GM19025 (cell line): ENCODE measurements around the gene NPTX1.

ENCODE experiments used
- ATAC-seq: cut with Tn5 transposase; IDR thresholded peaks from one replicate; pipeline ENCODE4 v1.9.1; 2021; ENCODE audit warnings: mild to moderate bottlenecking, low read depth, moderate library complexity; ENCODE audit not compliant: unreplicated experiment

NPTX1 gene

DNA sequence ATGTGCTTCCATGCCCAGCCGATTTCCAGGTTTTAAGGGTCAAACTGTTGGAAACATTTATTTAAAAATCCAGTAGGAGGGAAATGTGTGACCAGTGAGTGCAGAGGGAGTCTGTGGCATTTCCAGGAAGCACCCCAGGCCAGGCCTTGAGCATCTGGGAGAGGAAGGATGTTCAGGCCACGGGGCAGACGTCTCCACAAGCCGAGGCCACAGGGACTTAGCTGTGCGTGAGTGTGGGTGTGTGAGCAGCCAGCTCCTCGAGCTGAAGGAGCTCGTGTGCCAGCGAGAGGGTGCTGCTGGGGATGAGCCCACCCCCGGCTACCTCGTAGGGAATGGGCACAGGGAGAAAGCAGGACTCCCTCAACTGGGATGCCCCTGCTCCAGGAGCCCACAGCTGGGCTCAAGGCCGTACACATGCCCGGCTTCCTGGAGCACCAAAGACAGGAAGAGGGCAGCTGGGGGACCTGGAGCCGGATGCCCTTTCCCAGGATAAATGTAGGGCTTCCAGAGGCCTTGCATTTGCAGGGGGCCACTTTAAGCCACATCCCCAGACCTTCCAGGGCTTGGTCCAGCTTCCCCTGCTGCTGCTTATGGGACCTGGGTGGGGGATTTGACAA lies 12.5 kb downstream of the NPTX1 start:
- no peak for ATAC-seq

DNA sequence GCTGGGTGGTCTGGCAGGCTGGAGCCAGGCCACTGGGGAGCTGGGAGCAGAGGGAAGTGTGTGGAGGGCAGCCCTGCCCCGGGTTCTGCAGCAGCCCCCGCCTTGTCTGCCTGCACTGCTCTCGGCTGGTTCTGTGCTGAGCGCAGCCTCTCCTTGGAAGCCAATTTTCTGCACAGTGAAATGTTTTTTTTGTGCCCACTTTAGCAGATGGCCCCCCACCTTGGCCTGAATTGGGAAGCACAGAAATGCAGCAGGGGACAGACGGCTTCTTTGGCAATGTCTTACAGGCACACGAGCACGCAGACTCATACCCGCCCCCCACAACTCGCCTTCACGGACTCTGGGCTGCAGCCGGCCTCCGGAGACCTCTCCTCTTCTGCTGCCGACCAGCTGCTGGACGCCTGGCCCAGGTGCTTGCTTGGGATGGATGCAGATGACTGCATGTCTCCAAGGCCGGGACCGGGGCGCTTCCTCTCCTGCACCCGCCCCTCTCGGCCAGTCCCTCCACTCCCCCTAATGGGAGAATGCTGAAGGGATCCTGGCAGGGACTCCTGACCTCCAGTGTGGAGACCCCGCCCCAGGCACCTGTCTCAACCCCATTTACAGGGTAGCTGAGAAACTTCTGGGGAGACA lies 14.8 kb downstream of the NPTX1 start:
- no peak for ATAC-seq

DNA sequence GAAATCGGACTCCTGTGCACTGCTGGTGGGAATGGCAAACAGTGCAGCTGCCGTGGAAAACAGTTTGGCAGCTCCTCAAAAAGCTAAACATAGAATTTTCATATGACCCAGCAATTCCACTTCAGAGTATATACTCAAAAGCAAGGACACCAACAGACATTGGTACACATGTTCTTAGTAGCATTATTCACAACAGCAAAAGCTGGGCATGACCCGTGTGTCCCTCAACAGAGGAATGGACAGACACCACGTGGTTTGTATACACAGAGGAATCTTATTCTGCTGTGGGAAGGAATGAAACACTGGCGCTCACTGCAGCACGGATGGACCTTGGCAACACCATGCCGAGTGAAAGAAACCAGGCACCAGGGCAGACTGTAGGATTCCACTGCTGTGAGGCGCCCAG lies 16.0 kb downstream of the NPTX1 start:
- no peak for ATAC-seq

DNA sequence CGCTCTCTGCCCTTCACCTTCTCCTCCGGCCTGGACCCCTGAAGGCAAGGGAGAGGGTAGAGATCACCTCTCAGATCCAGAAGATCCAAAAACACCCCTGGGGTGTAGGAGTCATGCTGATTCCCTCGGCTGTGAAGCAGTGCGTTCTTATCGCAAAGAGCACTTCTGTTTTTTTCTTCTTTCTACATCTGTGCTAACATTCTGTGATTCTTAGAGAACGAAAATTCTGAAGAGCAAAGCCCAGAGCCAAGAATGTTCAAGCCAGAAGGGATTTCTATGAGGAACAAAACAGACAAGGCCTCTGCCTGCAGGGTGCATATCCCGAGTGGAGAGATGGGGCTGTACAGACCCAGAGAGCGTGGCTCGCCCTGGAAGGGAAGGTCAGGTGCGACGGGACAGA lies 17.2 kb downstream of the NPTX1 start:
- ATAC-seq, result no peak

DNA sequence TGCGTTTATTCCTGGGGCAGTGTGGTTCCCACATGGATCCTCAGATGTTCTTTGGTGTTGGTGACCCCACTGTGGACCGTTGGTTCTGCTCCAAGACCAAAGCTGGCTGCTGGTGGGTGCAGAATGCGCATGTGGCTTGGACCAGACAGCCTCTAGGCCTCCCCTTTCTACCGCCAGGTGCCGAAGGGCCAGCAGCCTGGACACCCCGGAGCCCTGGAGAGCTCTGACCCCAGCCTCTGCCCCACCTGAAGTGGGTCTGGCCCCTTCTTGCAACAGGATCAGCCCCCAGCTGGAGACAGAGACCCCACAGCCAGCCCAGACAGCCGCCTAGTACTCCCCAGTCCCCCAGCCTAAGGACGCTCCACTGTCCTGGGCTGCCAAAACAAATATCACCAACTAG lies 18.4 kb downstream of the NPTX1 start:
- no peak for ATAC-seq

DNA sequence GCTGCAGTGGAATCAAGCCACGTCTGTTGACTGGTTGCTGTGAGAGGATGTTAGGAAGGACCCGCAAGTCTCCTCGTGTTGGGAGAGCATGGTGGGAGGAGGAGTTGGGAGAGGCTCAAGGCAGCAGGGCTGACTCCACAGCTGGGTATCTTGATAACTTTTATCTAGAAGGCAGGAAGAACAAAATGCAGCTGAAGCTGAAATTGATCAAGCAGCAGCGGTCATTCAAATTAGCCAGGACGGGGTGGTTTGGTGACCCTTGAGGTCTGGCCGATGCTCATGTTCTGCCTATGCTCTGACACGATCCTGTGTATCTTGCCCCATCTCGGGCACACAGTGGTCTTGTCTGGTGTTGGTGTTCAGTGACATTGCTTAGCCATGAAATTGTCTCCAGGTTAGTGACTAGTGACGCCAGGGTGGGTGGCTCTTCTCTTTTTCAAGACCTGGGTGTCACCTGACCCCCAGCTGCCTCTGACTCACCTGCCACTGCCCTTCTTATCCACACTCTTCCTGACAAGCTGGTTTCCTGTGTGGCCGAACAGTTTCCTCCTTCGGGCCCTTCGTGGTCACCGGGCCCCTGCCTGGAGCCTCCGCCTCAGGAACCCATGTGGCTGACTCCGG lies 19.1 kb downstream of the NPTX1 start:
- no peak for ATAC-seq

DNA sequence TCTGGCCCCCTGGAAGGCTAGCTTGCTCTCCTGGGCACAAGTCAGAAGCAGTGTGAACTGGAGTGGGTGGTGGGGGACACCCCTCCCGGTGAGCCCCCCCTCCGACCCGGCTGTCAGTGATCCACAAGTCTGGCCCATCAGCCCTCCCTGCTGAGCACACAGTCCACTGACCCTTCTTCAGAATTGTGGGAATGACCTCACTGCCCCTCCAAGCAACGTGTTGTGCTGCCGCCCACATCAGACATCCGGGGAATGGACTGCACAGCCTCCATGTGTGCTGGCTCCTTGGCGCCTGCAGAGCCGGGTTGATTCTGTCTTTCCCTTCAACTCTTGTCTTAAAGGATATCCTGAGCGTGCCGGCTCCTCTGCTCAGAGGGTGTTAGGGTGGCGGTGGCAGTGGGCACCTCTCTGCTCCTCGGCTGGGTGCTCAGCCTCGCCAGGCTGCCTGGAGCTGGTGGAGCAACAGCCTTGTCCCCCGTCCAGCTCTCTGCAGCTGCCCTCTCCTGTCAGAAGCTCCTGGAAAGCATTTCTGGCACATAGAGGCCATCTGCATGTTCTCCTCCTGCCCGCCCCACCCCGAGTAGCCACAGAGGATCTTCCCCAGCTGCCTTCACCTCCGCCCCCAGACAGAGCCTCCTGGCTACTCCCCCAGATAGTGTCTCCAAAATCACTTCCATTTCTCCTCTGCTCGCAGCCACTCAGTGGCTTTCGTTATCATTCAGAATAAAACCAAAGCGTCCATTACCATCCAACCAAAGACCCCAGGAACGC lies 19.8 kb downstream of the NPTX1 start:
- no peak for ATAC-seq

DNA sequence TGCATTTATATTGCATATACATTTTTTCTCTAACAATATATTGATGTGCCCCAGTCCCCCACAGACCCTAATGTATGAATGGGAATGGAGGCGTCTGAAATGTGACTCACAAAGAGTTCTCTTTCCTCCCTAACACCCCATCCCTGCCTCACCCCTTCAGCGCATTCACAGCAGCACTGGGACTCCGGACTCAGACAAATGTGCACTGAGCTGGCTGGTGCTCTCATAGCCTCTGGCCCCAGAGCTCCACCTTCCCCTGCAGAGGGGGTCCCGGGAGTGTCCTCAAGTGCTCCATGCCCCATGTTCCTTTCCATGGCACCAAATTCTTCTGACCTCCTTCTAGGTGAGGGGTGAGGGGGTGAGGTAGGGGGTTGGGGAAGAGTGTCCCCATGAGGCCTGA lies 20.6 kb downstream of the NPTX1 start:
- ATAC-seq, result no peak

DNA sequence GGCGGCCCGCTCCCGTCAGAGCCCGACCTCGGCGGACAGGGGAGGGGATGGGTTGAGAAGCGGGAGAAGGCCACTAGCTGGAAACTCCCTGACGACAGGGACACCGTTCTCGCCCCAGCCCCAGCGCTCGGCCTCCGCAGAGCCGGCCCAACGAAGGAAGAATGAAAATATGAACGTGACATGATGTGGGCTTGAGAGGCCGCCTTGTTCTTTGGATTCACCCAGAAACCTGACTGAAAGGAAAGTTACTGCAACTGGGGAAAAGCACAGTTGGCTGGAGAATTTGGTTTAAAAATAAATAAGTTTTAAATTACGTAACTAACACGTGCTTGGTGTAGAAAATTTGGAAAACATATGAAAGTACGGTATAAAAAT lies 21.1 kb downstream of the NPTX1 start:
- ATAC-seq, result no peak

DNA sequence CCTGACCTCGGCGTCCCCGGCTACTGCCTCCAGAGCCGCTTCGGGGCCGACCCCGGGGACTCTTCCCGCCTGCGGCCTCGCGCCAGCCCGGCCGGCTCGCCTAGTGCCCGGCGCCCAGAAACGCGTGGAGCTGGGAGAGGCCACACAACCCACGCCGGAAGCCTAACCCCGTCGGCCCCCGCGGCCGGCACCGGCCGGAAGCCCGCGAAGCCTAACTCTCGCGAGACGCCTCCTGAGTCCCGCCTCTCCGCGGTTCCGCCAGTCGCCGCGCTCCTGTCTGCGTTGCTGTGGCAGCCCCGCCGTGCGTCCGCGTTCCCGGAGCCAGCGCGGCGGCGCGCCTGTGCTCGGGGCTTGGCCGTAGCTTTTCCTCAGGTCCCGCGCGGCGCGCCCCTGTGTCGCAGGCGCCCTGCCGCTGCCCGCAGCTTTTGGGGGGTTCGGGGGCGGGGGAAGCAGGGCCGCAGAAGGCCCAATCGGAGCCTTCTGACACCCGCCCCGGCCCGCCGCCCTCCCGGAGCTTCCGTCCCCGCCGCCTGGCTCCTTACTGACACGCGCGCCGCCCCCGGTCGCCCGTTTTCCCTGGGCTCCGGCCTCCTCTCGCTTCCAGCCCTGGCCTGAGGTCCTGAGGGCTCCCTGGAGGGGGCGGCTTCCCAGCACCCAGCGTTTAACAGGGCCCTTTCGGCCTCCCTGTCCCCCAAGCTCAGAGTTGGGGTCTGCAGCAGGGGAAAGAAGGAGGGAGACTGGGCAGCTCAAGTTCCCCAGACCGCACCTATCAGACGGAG lies 21.7 kb downstream of the NPTX1 start:
- peak; percentile 91 for ATAC-seq

DNA sequence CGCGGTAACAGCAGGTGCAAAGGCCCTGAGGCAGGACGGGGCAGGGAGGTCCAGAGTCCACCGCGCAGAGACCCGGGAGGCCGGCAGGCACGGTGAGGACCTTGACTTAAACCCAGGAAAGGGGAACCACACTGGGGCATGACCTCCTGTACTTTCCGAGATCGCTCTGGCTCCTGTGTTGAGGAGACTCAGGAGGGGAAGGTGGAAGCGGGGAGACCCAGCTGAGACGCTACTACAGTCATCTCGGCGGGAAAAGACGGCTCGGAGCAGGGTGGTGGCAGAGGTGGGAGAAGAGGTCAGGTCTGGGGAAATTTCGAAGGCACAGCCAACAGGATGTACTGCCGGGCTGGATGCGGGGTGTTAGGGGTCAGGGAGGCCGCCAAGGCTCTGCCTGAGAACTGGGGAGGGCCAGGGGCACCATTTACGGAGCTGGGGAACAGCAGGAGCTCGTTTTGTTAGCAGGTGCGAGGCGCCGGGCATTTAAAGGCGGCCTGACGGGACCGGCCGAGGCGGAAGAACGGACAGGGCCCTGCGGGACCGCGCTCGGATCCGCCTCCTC lies 22.3 kb downstream of the NPTX1 start:
- ATAC-seq, result no peak

DNA sequence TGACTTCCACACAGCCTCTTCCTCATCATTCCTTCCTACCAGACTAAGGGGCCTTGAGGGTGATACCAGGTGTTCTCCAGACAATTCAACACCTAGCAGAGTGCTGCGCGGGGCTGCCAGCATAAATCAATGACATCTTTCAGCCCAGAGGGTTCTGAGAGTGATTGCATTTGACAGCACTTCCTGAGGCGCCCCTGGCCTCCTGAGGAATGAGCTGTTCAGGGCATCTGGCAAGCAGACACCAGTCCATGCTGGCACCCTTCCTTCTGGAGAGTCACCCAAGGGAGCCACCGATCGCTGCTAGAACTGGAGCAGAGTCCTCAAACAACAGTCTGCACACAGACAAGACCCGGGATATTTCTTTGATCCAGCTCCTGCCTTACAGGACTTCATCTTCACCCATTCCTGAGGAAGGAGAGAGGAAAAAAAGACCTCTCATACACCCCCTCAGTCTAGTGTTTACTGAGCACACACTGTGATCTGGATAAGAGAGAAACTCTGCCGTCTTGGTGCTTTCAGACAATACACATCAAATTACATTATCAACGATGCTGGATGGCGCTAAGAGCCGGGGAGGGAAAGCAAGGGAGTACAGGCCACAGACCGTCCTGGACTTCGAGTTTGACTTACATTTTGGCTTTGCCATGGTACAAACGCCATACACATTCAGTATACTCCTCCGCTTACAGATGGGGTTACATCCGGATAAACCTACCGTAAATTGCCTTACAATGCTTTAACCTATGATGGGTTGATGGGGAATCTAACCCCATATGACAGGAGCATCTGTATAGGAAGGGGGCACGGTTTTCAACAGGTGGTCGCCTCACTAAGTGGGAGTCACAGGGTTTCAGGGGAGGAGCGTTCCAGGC lies 23.0 kb downstream of the NPTX1 start:
- ATAC-seq, result no peak

DNA sequence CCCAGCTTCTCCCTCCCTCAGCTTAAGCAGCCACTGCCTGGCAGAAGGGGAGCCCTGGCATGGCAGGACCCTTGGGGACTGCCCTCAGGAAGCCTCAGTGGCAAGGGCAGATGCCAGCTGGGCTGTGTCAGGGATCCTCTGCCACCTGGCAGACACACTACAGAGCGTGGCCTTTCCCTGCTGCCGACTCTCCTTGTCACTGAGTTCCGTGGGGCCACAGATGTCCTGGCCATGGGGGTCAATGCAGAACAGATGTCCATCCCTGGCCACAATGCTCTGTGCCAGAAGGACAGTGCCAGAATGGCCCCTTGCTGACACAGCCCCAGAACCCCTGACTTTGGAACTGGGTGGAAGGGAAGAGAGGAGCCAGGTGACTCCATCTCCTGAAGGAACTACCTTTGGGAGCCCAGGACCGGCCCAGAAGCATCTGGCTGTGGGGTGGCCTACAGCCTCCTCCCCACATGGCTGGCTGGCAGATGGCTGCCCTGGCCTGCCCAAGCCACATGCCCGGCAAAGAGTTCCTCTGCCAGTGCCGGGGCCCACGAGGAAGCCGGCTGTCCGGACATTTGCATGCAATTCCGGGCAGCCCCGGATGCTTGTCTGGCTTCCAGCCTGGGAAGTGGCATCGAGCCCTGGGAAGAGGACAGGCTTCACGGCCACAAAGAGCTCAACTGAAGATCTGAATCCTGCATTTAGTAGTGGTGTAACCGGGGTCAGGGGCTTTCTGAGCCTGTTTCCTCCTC lies 24.1 kb downstream of the NPTX1 start:
- ATAC-seq, result no peak

DNA sequence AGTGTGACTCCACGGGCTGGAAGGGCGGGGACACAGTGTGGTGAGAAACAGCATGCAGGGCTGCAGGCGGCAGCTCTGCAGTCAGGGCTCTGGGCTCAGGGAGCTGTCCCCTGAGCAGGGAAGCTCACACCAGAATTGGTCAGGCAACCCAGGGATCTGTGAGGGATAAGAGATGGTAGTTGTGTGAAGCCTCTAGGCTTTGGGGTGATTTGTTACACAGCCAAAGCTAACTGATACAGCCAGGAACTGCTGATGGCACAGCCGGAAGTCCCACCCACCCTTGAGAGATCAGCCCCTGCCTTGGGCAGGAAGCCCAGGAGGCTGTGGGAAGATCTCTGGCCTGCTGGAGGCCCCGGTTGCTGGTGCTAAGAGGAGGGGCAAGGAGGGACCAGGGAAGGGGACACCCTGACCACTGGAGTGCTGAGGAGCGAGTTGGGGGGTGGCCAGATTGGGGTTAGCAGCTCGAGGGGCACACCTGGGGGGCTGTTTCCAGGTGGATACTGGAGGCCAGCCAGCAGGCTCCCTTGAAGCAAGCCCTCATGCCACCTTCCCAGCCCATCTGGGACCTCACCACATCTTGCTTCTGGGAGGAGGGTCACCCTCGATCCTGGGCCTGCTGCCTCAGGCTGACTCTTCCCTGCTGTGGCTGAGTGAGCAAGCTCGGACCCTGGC lies 25.2 kb downstream of the NPTX1 start:
- no peak for ATAC-seq

DNA sequence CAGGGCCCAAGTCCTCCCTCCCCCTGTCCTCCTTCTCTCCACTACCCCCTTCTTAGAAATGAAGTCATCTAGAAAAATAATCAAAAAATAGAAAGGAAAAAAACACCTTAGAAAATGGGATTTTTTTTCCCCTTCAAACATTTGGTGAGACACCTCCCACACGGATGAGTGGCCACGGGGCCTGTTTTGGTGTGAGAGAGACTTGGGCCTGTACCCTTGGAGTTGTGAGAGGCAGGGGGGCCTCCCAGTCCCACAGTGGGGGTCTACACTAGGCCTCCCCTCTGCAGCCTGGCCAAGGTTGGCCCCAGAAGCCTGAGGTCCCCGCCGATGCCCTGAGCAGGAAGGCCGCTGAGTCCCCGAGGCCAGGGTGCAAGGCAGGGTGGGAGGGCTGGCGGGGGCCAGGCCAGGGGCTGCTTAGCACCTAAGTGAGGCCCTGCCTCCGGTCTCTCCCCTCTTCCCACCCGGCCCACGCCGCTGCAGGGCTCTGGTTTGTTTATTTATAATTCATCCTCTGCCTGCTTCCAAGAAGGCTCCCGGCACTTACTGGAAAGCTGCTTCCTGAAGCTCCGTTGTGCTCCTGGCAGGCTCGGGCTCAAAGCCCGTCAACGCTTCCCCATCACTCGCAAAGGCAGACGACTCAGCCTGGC lies 26.4 kb downstream of the NPTX1 start:
- ATAC-seq, result no peak

DNA sequence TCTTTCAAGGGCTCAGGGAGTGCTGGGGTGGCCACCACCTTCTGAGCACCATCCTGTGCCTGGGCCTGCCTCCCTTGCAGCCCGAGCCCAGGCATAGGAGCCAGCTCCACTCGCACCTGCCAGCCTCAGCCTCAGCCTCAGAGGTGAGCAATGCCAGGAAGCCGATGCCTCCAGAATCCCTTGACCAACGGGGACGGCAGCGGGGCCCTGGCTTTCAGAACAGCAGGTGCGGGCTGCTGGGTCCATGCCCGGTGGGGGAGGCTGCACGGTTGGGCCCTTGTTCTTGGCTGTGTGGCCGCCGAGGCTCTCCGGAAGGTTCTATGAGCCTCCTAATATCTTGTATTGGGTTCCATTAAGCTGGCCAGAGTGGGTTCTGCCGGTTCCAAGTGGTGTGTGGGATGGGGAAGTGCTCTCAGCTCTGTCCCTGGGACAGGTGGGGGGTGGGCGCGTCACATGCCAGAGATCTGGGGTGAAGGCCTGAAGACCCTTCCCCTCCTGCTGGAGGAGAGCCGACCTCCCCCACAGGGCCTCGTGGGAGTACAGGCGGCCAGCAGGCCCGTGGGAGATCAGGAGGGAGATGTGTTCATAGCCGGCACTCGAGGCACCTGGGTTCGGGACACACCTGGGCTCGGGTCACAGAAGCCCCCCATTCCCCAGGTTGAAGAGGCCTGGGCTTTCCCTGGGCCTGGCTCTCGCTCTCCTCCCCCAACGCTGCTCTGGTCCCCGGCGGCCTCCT lies 27.0 kb downstream of the NPTX1 start:
- no peak for ATAC-seq

DNA sequence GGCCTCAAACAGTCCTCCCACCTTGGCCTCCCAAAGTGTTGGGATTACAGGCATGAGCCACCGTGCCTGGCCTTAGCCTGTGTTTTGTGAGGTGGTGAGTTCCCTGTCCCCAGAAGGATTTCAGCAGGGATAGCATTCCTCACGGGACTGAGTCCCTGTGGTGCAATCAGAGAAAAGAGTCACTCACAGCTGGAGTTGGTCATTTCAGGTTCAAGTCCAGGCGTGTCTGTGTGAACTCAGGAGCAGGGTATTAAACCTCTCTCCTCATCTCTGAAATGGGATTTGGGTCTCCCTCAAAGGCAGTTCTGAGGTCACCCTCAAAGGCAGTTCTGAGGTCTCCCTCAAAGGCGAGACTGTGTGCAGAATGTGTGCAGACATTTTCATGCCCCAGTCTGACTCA lies 28.6 kb downstream of the NPTX1 start:
- no peak for ATAC-seq
